Fibroblast of mammary gland (primary cell): ENCODE results near the gene PELI1.
A peak's percentile ranks its signal among the peaks of the same experiment; 100 is the strongest.

Experiments
- DNase-seq: peaks from one replicate; pipeline ENCODE4 v3.0.0-alpha.2; 2010; ENCODE audit warnings: low read depth
- H3K4me3 ChIP-seq: 2 replicates; pipeline ENCODE4 v1.5.1; 2011; ENCODE audit warnings: low read depth, mild to moderate bottlenecking, low read length, moderate library complexity; ENCODE audit not compliant: control insufficient read depth
- CTCF ChIP-seq: conservative IDR thresholded peaks from 2 replicates; pipeline ENCODE4 v1.5.1; 2011; ENCODE audit warnings: low read depth, low read length, inconsistent platforms; ENCODE audit not compliant: control insufficient read depth, insufficient read depth

PELI1 gene

DNA sequence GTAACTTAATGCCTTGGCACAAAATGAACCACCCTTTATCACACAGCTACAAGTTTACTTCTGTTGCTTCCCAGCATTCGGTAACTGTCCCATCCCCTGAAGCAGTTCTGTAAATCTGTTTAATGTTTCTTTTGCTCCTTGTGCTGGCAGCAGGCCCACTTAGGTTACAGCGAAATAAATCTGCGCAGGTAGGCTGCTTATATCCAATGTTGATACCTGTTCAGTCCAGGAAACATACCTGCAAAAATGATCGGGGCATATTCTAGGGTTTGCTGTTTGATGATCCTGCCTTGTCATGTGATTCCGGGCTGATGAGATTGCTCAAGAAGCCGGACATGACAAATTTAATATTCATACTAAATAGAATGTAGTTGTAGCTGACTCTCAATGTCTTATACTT lies 23.3 kb downstream of the PELI1 start:
- TF ChIP-seq CTCF, result no peak
- no peak for DNase-seq
- H3K4me3 ChIP-seq, result no peak overlapping the region

DNA sequence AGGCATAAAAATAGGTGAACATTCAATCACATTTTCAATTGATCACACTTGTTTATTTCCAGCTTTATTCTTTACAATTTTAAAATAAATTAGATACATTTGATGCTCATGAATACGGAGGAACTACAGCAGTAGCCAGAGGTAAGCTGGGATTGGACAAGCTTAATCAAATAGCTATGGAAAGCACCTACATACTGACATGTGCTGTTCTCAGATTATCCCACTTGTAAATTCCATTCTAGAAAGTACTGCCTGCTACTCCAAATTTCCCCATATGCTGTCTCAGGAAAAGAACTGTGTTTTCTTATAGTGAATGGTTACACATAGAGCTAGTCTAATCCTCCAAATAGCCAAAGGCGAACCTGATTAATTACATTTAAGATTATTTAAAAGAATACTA lies 24.2 kb downstream of the PELI1 start:
- no peak for TF ChIP-seq CTCF
- H3K4me3 ChIP-seq, result no peak overlapping the region

GRCh38 chr2:64119369-64119768 lies 24.9 kb downstream of the PELI1 start:
- H3K4me3 ChIP-seq, result no peak overlapping the region
- TF ChIP-seq CTCF, result no peak
- no peak for DNase-seq

More for the DNA sequence above, 24.2 kb downstream of the PELI1 start:
- DNase-seq, result no peak

- no peak for DNase-seq
- no peak for TF ChIP-seq CTCF
- H3K4me3 ChIP-seq, result no peak overlapping the region
Measured at GRCh38 chr2:64115808-64116598, 28.2 kb downstream of the PELI1 start.

- no peak overlapping the region for H3K4me3 ChIP-seq
- no peak for DNase-seq
- no peak for TF ChIP-seq CTCF
Measured at GRCh38 chr2:64114912-64115277, 29.3 kb downstream of the PELI1 start.

DNA sequence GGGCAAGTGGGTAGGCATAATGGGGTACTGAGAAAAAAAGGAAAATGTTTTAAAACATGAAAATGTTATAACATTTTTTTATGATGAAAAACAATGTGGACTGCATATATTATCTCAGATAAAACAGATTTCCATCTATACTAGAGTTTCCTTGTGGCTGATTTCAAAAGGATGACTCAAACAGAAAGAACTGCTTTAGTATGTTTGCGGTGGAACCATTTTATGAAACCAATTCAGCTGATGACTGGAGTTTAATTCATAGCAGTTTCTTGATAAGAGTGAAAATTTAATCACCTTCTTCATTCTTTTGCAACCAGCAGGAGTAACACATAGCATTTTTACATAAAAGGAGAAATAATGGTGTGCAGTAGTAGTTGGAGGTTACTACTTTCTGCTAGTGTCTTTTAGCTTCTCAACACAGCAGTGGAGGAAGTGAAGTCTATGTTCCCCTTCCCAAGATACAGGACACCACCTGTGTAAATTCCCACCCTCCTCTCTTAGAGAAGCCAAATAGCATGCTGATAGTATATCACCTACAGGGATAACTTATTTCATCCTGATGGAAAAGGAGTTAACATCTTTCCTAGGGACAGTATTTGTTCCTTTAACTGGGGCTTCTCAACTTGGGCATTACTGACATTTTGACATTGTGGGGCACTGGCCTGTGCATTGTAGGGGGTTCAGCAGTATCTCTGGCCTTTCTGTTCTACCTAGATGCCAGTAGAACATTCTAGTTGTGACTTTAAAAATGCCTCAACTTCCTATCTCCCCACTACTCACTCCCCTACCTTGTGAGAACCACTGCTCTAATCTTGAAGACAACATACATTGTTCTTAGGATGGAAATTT lies 29.9 kb downstream of the PELI1 start:
- DNase-seq, result peak; percentile 64
- H3K4me3 ChIP-seq, result no peak overlapping the region
- TF ChIP-seq CTCF, result no peak
